ENCODE measurements around the gene LILRB1. TPM values are rescaled to one million over a fixed set of nuclear protein-coding genes. Genes with fewer than 3 reads are reported as not detected.
"Not testable (repeated sequence)": the region's sequence is repeated elsewhere in the genome, so short reads cannot be mapped to it uniquely, and the experiment has no call there.

Gene LILRB1
- total RNA-seq, 2 donors from 2014 or later, result 17.2 to 22.7 TPM

DNA sequence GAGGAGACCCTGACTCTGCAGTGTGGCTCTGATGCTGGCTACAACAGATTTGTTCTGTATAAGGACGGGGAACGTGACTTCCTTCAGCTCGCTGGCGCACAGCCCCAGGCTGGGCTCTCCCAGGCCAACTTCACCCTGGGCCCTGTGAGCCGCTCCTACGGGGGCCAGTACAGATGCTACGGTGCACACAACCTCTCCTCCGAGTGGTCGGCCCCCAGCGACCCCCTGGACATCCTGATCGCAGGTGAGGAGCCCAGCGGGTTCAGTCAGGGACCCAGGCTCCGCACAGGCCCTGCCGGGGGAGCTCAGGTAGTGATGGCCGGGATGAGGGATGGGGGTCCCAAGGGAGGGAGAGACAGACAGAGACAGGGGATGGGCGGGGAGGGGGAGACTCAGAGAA, 2.2 kb downstream of the LILRB1 start:
- DNase-seq (ENCODE audit: low spot score); H3K27ac Mint-ChIP-seq; H3K9me3 Mint-ChIP-seq; H3K36me3 Mint-ChIP-seq; ATAC-seq; H3K4me3 Mint-ChIP-seq: not testable (repeated sequence)
- H3K27me3 Mint-ChIP-seq, result peaks cover 0 to 17% of the 10 kb centered on the region in 2 donors
- H3K4me1 Mint-ChIP-seq (ENCODE audit: low read depth in 2 of 2), result peaks cover 11 to 12% of the 10 kb centered on the region in 2 donors

DNA sequence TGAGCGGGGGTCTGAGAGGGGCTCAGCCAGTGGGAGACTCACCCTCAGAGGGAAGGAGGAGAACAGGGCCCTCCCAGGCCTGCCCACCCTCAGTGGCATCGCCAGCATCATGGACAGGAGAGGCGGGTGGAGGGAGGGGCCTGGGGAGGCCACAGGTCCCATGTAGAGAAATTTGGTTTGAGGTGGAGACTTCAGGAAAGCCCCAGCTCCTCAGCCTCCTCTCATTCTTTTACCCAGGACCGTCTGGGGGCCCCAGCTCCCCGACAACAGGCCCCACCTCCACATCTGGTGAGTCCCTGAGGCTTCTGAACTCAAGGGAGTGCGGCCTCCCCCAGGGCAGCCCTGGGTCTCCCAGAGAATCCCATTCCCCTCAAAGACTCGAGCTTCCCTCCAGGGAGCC, 3.1 kb downstream of the LILRB1 start:
- ATAC-seq, result no peak
- peaks cover 0 to 19% of the 10 kb centered on the region in 2 donors for H3K27me3 Mint-ChIP-seq

DNA sequence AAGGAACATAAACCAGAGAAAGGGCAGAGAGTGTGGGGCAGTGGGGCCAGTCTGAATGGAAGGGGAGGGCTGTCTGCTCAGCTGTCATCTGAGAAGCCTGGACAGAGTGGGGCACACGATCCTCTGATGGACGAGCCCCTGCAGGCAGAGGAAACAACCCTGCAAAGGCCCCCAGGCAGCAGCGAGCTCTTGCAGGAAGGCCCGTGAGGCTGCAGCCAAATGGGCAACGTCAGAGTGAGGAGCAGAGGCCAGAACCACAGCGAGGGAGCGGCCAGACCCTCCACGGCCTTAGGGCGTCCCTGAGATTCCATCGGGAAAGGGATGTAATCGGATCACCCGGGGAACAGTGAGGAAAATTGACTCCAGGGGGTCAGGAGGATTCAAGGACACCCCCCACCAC, 5.8 kb downstream of the LILRB1 start:
- H3K27ac Mint-ChIP-seq; H3K4me1 Mint-ChIP-seq (ENCODE audit: low read depth in 2 of 2); H3K36me3 Mint-ChIP-seq; ATAC-seq; DNase-seq (ENCODE audit: low spot score); H3K4me3 Mint-ChIP-seq; H3K9me3 Mint-ChIP-seq: not testable (repeated sequence)
- H3K27me3 Mint-ChIP-seq, result peaks cover 15 to 25% of the 10 kb centered on the region in 2 donors

More for the DNA sequence above, 3.1 kb downstream of the LILRB1 start:
- H3K4me3 Mint-ChIP-seq, result no peak overlapping the region
- no peak overlapping the region for H3K27ac Mint-ChIP-seq
- peaks cover 11 to 12% of the 10 kb centered on the region in 2 donors for H3K4me1 Mint-ChIP-seq (ENCODE audit: low read depth in 2 of 2)
- H3K36me3 Mint-ChIP-seq, result no peaks in the 10 kb centered on the region
- no peak for DNase-seq (ENCODE audit: low spot score)
- H3K9me3 Mint-ChIP-seq, result no peaks in the 10 kb centered on the region

DNA sequence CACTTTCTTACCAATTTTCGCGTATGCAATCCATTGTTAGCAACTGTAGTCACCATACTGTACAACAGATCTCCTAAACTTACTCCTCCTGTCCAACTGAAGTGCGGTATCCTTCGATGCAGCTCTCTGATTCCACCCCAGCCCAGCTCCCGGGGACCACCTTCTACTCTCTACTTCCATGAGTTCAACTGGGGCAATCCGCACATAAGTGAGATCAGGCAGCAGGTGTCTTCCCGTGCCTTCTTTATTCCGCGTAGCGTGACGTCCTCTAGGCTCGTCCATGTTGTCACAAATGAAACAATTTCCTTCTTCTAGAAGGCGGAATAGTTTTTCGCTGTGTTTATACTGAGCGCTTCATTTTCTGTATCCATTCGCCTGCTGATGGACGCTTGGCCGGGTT, 8.4 kb downstream of the LILRB1 start:
- Mint-ChIP-seq H3K9me3 (no peaks in the 10 kb centered on the region), H3K27ac (no peak overlapping the region), H3K27me3 (peaks cover 17 to 33% of the 10 kb centered on the region in 2 donors), H3K36me3 (no peaks in the 10 kb centered on the region), H3K4me1 (ENCODE audit: low read depth in 2 of 2) (peaks cover 3 to 4% of the 10 kb centered on the region in 2 donors), H3K4me3 (no peak overlapping the region)
- no peak for DNase-seq (ENCODE audit: low spot score)
- no peak for ATAC-seq

DNA sequence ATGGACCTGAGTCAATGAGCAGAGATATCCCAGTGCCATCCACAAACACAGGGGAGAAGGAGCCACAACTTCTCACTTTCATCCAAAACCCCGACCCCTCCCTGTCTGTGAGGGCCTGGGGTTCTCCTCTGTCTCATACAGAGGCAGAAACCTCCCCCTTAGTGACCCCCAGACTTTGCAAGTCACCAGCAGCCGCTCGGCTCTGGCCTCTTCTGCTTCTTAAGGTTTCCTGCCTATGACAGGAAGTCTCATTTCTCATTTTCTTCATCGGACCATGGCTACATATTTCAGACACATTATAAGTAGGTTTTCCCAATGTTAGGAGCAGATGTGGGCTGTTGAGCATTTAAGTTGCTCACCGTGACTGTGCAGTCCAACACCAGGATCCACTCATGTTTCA, 12.7 kb downstream of the LILRB1 start:
- DNase-seq (ENCODE audit: low spot score); H3K36me3 Mint-ChIP-seq; H3K4me3 Mint-ChIP-seq; H3K4me1 Mint-ChIP-seq (ENCODE audit: low read depth in 2 of 2); H3K9me3 Mint-ChIP-seq; ATAC-seq; H3K27ac Mint-ChIP-seq: not testable (repeated sequence)
- H3K27me3 Mint-ChIP-seq, result peaks cover 19 to 30% of the 10 kb centered on the region in 2 donors

DNA sequence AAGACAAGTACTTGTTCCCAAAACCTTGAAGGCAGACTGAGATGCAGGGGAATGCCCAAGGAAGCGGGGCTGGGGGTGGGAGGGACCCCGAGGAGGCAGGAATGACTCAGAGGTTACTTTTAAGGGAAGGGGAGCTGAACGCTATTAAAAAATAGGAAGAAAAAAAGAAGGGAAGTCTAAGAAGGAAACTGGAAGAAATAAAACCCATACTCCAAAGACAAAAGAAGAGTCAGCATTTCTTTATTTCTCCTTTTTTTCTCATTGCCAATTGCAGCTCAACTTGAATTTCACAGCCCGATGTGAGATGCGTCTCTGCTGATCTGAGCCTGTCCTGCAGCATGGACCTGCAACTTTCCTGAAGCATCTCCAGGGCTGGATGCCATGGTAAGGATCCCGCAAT, 13.3 kb downstream of the LILRB1 start:
- not testable (repeated sequence) for H3K9me3 Mint-ChIP-seq; H3K4me3 Mint-ChIP-seq; H3K4me1 Mint-ChIP-seq (ENCODE audit: low read depth in 2 of 2); H3K36me3 Mint-ChIP-seq; DNase-seq (ENCODE audit: low spot score); ATAC-seq; H3K27ac Mint-ChIP-seq
- peaks cover 24 to 35% of the 10 kb centered on the region in 2 donors for H3K27me3 Mint-ChIP-seq

DNA sequence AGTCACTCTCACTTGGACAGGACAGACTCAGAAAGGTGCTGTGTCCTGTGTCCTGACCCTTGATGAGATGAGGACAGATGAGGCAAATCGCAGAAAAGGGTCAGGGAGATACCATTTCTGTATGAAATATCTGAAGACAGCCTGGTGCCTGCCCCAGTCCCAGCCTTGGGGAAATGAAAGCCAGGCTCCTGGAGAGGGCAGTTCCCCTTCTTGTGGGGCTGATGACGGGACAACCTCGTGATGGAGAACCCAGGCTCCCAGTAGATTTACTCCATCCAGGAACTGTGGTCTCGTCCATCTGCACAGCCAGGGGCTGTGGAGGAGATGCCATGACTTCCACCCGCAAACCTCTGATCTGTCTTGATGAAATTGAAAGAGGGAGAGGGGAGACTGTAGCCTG, 13.8 kb downstream of the LILRB1 start:
- Mint-ChIP-seq H3K4me3 (no peak overlapping the region), H3K36me3 (no peaks in the 10 kb centered on the region), H3K27me3 (peaks cover 24 to 31% of the 10 kb centered on the region in 2 donors), H3K27ac (no peak overlapping the region), H3K9me3 (no peaks in the 10 kb centered on the region), H3K4me1 (ENCODE audit: low read depth in 2 of 2) (peaks cover 3 to 4% of the 10 kb centered on the region in 2 donors)
- ATAC-seq, result no peak
- DNase-seq (ENCODE audit: low spot score), result no peak

DNA sequence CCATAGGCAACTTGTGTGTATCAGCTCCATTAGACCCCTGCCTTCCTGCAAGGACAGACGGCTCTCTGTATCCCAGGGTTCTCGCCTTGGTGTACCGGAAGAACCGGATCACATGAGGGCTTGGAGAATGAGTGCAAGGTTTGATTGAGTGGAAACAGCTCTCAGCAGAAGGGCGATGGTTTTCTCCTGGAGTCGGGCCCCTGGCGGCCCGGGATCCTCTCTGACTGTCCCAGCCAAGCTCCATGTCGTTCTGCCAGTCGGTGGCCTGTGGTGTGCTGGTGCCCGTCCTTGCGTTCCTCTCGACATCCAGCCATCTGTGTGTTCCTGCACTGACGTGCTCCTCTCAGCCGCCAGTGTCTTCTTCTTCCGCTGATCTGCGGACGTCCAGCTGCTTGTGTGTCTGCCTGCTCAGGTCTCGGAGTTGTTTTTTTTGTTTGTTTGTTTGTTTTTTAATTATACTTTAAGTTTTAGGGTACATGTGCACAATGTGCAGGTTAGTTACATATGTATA, 16.1 kb downstream of the LILRB1 start:
- H3K4me1 Mint-ChIP-seq (ENCODE audit: low read depth in 2 of 2), result peaks cover 3 to 4% of the 10 kb centered on the region in 2 donors
- peaks cover 13 to 22% of the 10 kb centered on the region in 2 donors for H3K27me3 Mint-ChIP-seq
- DNase-seq (ENCODE audit: low spot score) (no peak), ATAC-seq (no peak)
- no peaks in the 10 kb centered on the region for H3K9me3 Mint-ChIP-seq
- no peaks in the 10 kb centered on the region for H3K36me3 Mint-ChIP-seq
- no peak overlapping the region for H3K27ac Mint-ChIP-seq
- no peak overlapping the region for H3K4me3 Mint-ChIP-seq

DNA sequence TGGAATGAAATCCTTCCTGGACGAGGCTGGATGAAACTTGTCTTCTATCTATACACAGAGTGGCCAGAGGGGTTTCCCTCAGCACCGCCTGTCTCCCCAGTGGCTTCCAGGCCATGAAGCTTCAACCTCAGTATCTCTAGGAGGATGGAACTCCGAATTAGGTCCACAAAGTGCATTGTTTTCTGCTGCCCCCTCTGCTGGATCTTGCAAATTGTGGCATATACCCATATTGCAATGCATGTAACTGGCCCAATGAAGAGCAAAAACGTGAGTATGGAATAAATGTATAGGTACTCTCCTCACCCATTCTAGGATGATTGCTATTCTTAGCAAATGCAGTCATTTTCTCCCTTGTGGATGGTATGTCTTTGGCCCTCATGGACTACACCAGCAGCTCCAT, 17.8 kb downstream of the LILRB1 start:
- Mint-ChIP-seq H3K9me3 (no peaks in the 10 kb centered on the region), H3K36me3 (no peaks in the 10 kb centered on the region), H3K27ac (no peak overlapping the region), H3K4me1 (ENCODE audit: low read depth in 2 of 2) (peaks cover under 1 to 2% of the 10 kb centered on the region in 2 donors), H3K4me3 (no peak overlapping the region), H3K27me3 (peaks cover 13 to 20% of the 10 kb centered on the region in 2 donors)
- ATAC-seq (no peak), DNase-seq (ENCODE audit: low spot score) (no peak)

DNA sequence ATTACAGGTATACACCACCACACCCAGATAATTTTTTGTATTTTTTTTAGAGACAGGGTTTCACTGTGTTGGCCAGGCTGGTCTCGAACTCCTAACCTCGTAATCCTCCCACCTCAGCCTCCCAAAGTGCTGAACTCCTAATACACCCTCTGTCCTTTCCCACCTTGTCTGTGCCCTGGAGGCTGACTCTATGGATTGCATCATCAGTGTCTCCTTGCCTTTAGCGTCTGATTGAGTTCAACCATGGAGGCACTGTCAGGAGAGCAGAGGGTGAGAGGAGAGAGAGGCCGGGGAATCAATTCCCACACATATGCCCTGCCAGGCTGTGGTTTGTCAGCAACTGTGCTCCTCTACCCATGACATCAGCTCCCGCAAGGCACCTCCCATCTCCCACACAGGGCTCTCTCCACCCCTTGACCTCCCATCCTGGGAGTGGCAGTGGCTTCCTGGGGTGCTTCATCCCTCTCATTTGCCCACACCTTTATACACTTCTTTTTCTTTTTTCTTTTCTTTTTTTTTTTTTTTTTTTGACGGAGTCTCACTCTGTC, 19.9 kb downstream of the LILRB1 start:
- Mint-ChIP-seq H3K9me3 (no peaks in the 10 kb centered on the region), H3K4me3 (no peak overlapping the region), H3K27ac (no peak overlapping the region), H3K36me3 (no peaks in the 10 kb centered on the region), H3K27me3 (peaks cover 13 to 20% of the 10 kb centered on the region in 2 donors), H3K4me1 (ENCODE audit: low read depth in 2 of 2) (no peaks in the 10 kb centered on the region)
- ATAC-seq (no peak), DNase-seq (ENCODE audit: low spot score) (no peak)

DNA sequence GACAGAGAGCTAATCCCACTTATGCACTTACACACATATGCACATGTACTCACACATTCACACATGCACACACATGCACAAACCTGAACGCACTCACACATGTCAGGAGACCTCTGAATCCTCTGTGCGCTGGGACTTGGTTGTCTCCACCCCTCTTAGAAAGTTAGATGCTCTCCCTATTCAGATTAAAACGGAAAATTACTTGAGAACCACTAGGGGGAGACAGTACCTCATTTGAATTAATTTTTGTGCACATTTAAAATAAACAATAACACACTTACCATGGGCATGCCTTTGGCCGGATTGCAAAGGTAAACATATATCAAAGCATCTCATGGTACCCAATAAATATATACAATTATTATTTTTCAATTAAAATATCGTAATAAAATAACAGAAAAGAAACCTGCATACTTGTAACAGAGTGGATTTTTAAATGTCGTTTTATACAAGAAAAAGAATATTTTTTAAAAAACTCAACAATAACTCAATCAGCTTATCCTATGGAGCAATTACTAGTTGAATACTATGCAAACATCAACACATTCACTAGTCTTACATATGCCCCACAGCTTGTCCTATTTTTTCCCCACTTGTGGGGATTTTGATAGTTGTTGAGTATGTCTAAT, 23.0 kb downstream of the LILRB1 start:
- DNase-seq (ENCODE audit: low spot score) (no peak), ATAC-seq (no peak)
- no peak overlapping the region for H3K4me3 Mint-ChIP-seq
- H3K4me1 Mint-ChIP-seq (ENCODE audit: low read depth in 2 of 2), result no peaks in the 10 kb centered on the region
- H3K36me3 Mint-ChIP-seq, result no peaks in the 10 kb centered on the region
- H3K27me3 Mint-ChIP-seq, result peaks cover 8 to 29% of the 10 kb centered on the region in 2 donors
- H3K9me3 Mint-ChIP-seq, result no peaks in the 10 kb centered on the region
- H3K27ac Mint-ChIP-seq, result no peak overlapping the region

DNA sequence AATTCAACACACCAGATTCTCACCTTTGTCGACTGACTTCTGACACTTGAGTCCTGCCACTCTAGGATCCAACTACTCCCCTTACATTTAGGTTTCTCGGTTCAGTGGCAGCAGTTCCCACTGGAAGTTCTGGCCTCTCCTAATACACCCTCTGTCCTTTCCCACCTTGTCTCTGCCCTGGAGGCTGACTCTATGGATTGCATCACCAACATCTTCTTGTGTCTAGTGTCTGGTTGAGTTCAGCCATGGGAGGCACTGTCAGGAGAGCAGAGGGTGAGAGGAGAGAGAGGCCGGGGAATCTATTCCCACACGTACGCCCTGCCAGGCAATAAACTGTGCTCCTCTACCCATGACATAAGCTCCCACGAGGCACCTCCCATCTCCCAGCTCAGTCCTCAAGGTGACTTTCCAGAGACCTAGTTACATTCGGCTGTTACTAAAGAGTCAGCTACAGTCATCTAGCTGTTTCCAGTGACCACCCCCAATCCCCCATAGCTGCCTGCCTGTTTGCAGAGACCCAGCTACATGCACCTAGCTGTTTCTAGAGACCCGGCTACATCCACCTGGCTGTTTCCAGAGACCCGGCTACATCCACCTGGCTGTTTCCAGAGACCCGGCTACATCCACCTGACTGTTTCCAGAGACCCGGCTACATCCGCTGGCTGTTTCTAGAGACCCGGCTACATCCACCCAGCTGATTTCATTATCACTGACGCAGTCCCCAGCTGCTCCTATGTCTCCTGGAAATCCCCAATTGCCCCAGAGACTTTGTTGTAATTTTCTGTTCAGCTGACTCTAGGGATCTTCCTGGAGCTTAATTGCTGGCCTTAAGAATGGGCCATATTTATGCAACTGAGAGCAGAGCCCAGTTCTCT, 24.4 kb downstream of the LILRB1 start:
- Mint-ChIP-seq H3K27ac (no peak overlapping the region), H3K4me3 (no peak overlapping the region), H3K9me3 (no peaks in the 10 kb centered on the region), H3K27me3 (peaks cover 9 to 32% of the 10 kb centered on the region in 2 donors), H3K4me1 (ENCODE audit: low read depth in 2 of 2) (no peaks in the 10 kb centered on the region), H3K36me3 (no peaks in the 10 kb centered on the region)
- ATAC-seq, result no peak
- no peak for DNase-seq (ENCODE audit: low spot score)

DNA sequence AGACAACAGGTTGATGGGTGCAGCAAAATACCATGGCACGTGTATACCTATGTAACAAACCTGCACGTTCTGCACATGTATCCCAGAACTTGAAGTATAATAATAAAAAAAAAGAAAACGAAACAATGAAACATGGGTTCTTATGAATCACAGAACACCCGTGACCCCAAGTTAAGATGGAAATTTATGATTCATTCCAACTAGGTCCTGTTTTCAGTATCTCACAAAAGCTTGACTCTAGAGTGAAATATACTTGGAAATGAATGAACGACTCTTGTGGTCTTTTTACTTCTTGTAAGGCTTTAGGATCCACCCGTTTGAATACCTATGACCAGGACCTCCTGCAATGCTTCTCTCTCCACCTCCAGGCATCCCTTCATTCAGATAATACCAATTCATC, 29.0 kb downstream of the LILRB1 start:
- peaks cover 24 to 33% of the 10 kb centered on the region in 2 donors for H3K27me3 Mint-ChIP-seq
- peaks cover 0 to 3% of the 10 kb centered on the region in 2 donors for H3K4me1 Mint-ChIP-seq (ENCODE audit: low read depth in 2 of 2)
- H3K4me3 Mint-ChIP-seq, result no peak overlapping the region
- H3K9me3 Mint-ChIP-seq, result no peaks in the 10 kb centered on the region
- no peak for DNase-seq (ENCODE audit: low spot score)
- H3K27ac Mint-ChIP-seq, result no peak overlapping the region
- no peaks in the 10 kb centered on the region for H3K36me3 Mint-ChIP-seq
- no peak for ATAC-seq

DNA sequence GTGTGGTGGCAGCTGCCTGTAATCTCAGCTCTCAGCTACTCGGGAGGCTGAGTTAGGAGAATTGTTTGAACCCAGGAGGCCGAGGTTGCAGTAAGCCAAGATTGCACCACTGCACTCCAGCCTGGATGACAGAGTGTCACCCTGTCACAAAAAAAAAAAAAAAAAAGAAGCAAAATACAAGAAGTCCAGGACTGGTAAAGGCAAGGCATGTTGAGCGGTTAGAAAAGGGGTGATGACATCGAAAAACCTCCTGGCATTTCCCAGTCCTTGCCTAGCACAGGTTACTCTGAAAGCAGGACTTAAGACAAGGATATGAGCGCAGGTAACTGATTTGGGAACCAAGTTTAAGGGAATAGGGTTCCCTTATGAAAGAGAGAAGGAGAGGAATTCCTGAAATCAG, 30.0 kb downstream of the LILRB1 start:
- H3K27me3 Mint-ChIP-seq, result peaks cover 24 to 29% of the 10 kb centered on the region in 2 donors
- H3K9me3 Mint-ChIP-seq, result no peaks in the 10 kb centered on the region
- H3K27ac Mint-ChIP-seq, result no peak overlapping the region
- H3K4me1 Mint-ChIP-seq (ENCODE audit: low read depth in 2 of 2), result peaks cover 0 to 3% of the 10 kb centered on the region in 2 donors
- DNase-seq (ENCODE audit: low spot score) (no peak), ATAC-seq (no peak)
- no peaks in the 10 kb centered on the region for H3K36me3 Mint-ChIP-seq
- H3K4me3 Mint-ChIP-seq, result no peak overlapping the region

Data from natural killer cell treated with Interleukin-12 subunit alpha and Interleukin-12 subunit beta and Interleukin-15 and Interleukin-18, amount 100 ng/mL, for 72 hours (primary cell).